HG02870 (cell line): ENCODE measurements around the gene MTX1.
A peak's percentile ranks its signal among the peaks of the same experiment; 100 is the strongest.
"Not testable (repeated sequence)": the region's sequence is repeated elsewhere in the genome, so short reads cannot be mapped to it uniquely, and the experiment has no call there.

Experiments
- ATAC-seq: cut with Tn5 transposase; IDR thresholded peaks from one replicate; pipeline ENCODE4 v1.9.1; 2021; ENCODE audit warnings: mild to moderate bottlenecking, moderate library complexity; ENCODE audit not compliant: unreplicated experiment

The MTX1 gene

GRCh38 chr1:155231302-155231701 is 22.8 kb downstream of the MTX1 start:
- ATAC-seq = not testable (repeated sequence)

- ATAC-seq = not testable (repeated sequence)
These were observed 23.8 kb downstream of the MTX1 start for GRCh38 chr1:155232001-155232978.

- ATAC-seq = not testable (repeated sequence)
These were observed 25.0 kb downstream of the MTX1 start for GRCh38 chr1:155233502-155233901.

DNA sequence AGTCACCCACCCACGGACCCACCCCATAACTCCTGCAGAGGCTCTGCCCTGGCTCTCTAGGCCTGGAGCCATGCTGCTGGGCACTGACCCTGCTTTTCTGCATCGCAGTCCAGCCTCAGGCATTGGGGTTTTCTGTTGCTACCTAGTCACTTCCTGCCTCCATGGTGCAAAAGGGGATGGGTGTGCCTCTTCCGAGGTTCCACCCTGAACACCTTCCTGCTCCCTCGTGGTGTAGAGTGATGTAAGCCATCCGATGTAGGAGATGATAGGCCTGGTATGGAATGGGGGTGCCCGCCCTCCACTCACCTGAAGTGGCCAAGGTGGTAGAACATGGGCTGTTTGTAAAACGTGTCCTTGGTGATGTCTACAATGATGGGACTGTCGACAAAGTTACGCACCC is 26.9 kb downstream of the MTX1 start:
- ATAC-seq = not testable (repeated sequence)

GRCh38 chr1:155236451-155236850 is 28.0 kb downstream of the MTX1 start:
- ATAC-seq = no peak

DNA sequence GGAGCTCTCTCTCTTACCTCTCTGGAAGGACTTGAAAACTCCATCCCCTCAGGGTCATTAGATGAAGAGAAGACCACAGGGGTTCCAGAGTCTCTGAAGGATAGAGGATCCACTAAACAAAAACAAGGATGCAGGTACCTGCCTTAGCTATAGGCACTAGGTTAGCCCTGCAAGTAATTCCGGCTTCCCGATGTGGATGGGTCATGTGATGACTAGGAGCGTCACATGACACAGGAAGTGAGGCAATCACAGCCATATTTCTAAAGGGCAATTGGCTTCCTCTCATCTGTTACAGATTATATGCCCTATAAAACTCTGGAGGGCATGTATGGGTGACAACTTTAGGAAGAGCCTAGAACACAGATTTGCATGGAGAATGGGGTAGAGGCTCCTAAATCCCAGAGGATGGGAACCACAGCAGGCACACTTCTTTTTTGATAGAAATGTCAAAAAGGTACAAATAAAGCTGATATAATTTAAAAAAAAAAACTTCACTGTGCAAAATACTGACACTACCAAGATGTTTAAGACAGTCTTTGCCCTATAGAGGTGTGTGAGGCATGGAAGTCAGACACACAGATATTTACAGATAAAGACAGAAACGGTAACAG is 32.7 kb downstream of the MTX1 start:
- no peak for ATAC-seq

DNA sequence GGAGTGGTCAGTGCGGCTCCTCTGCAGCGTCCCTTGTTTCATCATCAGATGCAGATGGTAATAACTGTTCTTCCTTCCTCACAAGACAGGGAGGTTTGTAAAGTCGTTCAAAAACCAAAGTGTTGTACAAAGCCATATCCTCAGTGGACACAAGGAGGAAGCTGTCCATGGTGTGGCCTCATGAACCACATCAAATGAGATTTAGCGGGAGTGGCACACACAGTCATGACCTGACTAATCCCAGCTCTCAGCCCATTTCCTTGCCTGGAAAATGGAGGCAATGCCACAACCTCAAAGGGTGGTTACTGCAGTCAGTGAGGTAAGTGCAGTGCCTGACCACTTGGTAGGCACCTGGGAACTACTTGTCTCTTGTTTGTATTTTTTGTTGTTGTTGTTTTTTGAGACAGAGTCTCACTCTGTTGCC is 33.4 kb downstream of the MTX1 start:
- ATAC-seq = no peak

GRCh38 chr1:155242805-155243358 is 34.4 kb downstream of the MTX1 start:
- no peak for ATAC-seq

DNA sequence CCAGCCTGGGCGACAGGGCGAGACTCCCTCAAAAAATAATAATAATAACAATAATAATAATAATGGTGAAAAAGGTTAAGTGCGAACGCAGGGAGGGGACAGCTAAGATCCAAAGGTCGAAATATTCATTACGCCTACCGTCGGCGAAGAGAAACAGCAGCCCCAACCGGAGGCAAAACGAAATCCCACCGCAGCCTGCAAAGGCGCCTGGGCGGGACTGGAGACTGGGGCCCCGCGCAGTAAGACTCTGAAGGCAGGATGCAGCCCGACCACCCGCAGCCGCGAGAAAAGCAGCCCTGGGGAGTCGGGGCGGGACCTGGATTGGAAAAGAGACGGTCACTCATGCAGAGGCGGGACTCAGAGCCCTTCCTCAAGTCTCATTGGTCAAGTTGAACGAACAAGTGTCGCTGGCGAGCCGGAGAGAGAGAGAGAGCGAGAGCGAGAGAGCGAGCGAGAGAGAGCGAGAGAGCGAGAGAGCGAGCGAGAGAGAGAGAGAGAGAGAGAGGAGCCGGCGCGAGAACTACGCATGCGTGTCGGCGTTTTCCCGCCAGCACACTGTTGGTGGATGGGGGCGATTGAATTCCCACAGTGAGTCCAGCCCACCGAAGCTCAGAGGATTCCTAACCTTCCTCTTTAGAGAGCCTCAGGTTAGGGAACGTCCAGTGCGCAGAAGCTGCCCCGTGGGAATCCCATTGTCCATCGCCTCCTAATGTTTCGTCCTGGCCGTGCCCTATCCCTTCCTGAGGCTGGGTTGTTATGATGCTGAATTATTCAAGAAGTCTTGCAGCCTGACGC is 36.1 kb downstream of the MTX1 start:
- peak; percentile 89 for ATAC-seq

DNA sequence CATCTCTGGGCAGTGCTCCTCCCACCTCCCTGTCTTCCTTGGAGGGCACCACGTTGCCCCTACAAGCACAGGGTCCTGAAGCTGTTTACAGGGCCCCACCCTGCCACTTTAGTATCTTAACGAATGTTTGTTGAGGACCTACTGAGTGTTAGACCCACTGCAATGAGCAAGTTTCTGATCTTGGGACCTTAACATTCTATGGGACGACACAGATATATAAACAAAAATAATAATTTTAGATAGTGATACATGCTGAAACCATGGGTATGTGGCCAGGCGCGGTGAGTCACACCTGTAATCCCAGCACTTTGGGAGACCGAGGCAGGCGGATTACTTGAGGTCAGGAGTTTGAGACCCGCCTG is 36.6 kb downstream of the MTX1 start:
- ATAC-seq = no peak

GRCh38 chr1:155246796-155247195 is 38.3 kb downstream of the MTX1 start:
- ATAC-seq = not testable (repeated sequence)

DNA sequence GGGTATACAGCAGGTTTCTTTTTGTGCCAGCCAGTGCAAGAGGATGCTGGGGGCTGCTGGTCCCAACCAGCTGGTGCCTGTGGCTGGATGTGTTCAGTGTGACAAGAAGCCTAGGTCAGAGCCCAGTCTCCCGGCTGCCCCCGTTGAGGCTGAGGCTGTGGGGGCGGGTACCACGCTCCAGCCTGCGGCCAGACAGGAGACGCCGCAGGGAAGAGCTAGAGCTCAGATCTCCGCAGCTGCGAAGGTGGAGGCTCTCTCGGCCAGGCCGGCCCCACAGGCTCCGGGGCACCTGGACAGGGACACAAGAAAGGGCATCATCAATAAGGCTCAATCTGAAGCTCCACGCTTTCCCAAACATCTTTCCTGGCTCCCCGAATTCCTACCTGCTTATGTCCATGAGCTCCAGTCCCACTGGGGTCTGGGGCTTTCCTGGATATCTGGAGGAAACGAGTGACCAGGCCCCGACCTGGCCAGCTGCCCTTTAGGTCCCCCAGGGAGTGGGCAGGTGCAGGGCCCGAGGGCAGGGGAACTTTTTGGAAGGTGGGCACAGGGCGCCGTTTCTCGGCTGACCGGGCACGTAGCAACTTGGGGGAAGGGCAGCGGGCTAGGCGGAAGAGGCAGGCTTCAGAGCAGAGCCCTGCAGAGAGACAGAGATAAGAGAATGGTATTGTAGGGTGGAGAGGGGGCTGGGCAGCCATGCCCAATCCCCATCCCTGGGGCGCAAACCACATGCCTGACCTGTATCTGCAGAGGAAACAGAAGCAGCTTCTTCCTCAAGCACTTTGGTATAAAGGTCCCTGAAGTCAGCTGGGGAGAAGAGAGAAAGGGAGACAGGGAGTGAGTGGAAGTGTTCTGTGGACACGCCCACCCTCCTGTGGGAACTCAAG is 39.4 kb downstream of the MTX1 start:
- ATAC-seq = no peak

DNA sequence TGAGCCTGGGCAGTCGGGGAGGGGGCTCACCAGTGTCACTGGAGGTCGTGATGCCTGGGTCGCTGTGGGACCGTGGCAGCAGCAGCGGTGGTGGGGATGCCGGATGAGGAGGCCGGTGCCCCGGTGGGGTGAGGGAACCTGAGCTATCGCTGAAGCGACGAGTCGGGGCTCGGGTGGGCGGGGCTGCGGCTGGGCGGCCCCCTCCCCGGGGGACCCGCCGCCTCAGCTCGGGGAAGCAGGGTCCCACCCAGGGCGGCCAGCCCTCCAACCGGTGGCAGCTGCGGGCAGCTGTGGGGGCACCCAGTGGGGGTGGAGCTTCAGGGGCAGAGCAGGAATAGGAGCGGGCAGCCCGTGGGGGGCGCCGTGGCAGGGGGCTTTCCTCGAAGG is 41.7 kb downstream of the MTX1 start:
- no peak for ATAC-seq

DNA sequence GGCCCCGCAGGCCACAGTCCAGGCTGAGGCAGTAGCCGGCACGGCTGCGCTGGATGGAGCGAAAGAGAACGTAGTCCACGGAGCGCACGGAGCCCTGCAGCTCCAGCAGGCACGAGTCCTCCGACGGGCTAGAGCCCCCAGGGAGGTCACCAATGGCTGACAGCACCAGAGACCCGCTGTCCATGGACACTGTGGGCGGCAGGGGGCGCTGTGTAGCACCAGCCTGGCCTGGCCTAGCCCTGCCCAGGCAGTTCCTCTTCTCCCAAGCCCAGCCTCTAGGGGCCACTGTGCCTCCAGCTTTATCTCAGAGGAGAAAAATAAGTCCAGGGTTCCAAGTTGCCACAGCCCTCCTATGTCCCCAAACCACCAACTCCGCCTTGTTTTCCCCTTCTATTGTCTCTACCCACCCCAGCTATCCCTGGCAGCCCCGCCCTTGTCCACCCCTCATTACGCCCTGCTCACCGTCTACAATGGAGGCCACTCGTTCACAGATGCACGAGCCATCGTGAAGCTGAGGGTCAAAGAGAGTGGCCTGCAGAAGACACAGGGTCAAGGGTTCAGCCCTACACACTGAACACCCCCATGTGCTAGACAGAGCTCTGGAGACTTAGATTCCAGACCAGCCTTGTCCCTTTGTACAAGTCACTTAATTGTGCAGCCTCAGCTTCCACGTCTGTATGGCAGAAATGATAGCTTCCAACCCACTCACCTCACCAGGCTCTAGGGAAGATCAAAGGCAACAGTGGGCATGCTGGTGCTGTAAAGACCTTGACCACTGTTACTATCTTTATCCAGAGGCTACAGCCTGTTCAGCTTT is 42.3 kb downstream of the MTX1 start:
- peak; percentile 85 for ATAC-seq

DNA sequence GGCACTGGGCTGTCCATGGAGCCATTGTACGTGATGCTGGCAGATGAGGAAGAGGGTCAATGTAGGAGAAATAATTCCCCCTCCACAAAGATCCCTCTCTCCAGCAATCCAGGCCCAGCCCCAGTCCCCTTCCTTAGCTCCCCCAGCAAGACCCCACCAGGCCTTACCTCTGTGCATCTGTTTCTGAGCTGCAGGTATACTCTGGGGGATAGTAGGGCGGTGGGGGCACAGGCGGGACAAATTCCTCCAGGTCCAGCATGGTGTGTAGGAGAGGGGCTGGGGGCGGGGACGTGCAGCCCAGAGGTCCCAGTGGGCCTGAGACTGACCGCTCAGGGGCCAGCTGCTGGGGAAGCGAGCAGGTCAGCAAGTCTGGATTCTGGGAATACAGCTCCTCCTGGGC is 43.1 kb downstream of the MTX1 start:
- ATAC-seq = no peak

- ATAC-seq = no peak
These were observed 44.7 kb downstream of the MTX1 start for GRCh38 chr1:155253208-155253607.

DNA sequence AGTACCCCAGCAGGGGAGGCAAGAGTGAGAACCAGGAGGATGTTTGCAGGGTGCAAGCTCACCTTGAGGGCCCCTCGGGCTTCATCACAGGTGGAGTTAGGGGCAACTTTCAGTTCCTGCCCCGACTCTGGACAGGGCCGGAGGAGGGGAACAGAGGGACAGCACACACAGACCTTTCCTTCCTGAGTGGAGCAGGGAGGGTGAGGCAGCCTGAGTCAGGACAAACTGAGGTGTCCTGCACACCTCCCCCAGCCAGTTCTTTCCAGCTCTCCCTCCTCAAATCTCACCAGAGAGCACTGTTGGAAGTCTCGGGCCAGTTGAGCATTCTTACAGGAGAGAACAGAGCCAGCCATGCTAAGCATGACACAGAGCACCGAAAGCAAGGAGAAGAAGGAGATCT is 45.3 kb downstream of the MTX1 start:
- no peak for ATAC-seq

GRCh38 chr1:155254228-155254713 is 45.8 kb downstream of the MTX1 start:
- no peak for ATAC-seq

- no peak for ATAC-seq
These were observed 46.3 kb downstream of the MTX1 start for GRCh38 chr1:155254714-155255242.
